ENCODE data around the gene SLC7A14.

The SLC7A14 gene

GRCh38 chr3:170465955-170466354, 119.9 kb downstream of the SLC7A14 start:
- DNase-seq (ENCODE audit: low read depth): no peak
- no peak overlapping the region for H3K4me3 ChIP-seq (ENCODE audit: low read depth, low read length)
- TF ChIP-seq CTCF (IDR thresholded peaks at IDR 0.05; ENCODE audit: insufficient read depth, low read depth, low read length, missing control alignments): no peak

GRCh38 chr3:170463011-170463410, 122.9 kb downstream of the SLC7A14 start:
- H3K4me3 ChIP-seq (ENCODE audit: low read depth, low read length): no peak overlapping the region
- TF ChIP-seq CTCF (IDR thresholded peaks at IDR 0.05; ENCODE audit: insufficient read depth, low read depth, low read length, missing control alignments): no peak
- no peak for DNase-seq (ENCODE audit: low read depth)

DNA sequence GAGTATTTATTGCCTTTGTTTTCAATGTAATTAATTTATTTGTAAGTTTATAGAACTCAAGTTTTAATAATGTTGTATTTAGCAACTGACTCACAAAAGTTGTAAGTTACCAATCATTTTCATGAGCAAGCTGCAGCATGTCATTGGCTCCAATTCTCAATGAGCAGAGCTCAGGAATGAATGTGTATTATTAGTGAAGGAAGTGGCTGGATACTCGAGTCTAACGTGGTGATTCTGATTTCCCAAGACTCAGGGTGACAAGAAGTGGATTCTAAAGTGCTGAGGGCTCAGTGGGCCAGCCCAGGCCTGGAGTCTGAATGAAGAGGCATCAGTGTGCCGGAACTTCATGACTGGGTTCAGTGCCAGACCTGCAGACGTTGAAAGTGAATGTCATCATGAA, 127.6 kb downstream of the SLC7A14 start:
- DNase-seq (ENCODE audit: low read depth): no peak
- no peak for TF ChIP-seq CTCF (IDR thresholded peaks at IDR 0.05; ENCODE audit: insufficient read depth, low read depth, low read length, missing control alignments)

DNA sequence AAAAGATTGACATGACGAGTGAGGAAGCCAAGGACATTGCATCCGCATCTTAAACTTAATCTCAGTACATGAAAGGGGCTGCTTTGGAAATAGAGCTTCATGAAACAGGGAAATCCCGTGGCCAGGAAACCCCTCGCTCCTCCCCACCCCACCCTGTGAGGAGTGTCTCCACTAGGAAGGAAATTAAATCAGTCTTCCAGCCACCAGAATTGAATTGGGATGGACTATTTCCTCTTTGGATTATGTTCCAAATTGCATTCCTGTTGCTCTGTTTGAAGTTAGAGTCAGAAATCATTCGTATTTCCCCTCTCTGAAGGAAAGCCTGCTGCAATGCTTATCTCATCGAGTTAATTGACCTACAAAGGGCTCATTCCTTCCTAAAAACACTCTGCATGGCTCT, 131.4 kb downstream of the SLC7A14 start:
- no peak for TF ChIP-seq CTCF (IDR thresholded peaks at IDR 0.05; ENCODE audit: insufficient read depth, low read depth, low read length, missing control alignments)
- H3K4me3 ChIP-seq (ENCODE audit: low read depth, low read length): no peak overlapping the region
- no peak for DNase-seq (ENCODE audit: low read depth)

More for the DNA sequence above, 127.6 kb downstream of the SLC7A14 start:
- H3K4me3 ChIP-seq (ENCODE audit: low read depth, low read length): no peak overlapping the region

GRCh38 chr3:170450039-170450438, 135.8 kb downstream of the SLC7A14 start:
- no peak for TF ChIP-seq CTCF (IDR thresholded peaks at IDR 0.05; ENCODE audit: insufficient read depth, low read depth, low read length, missing control alignments)
- no peak overlapping the region for H3K4me3 ChIP-seq (ENCODE audit: low read depth, low read length)
- DNase-seq (ENCODE audit: low read depth): no peak

GRCh38 chr3:170448584-170448983, 137.3 kb downstream of the SLC7A14 start:
- H3K4me3 ChIP-seq (ENCODE audit: low read depth, low read length): no peak overlapping the region
- no peak for DNase-seq (ENCODE audit: low read depth)
- TF ChIP-seq CTCF (IDR thresholded peaks at IDR 0.05; ENCODE audit: insufficient read depth, low read depth, low read length, missing control alignments): no peak

DNA sequence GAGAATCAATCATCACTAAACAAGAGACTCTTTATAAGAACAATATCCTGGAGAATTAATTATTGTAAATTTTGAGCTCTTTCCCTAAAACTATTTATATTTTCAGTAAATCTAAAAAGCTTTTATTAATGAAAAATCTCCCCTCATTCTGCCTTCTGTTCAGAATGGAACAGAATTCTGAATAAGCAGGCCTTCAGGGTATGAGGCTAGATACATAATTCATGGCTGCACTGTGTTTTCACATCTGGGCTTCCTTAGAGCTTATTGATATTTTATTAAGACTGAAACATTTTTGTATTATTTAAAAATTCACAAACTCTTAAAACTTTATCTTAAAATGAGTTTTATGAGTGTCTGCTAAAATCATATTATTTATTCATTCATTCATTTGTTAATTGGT, 142.4 kb downstream of the SLC7A14 start:
- no peak for DNase-seq (ENCODE audit: low read depth)
- no peak overlapping the region for H3K4me3 ChIP-seq (ENCODE audit: low read depth, low read length)
- no peak for TF ChIP-seq CTCF (IDR thresholded peaks at IDR 0.05; ENCODE audit: insufficient read depth, low read depth, low read length, missing control alignments)

All from GM12865 (cell line).